Neuron (in vitro differentiated cells): Measurements from ENCODE around the gene CARD9.

ENCODE experiments used
- H2AFZ ChIP-seq: one replicate; pipeline ENCODE4 v1.6.1; 2013; ENCODE audit warnings: low read depth, mild to moderate bottlenecking, inconsistent platforms, low read length, moderate library complexity
- H3K27me3 ChIP-seq: one replicate; pipeline ENCODE4 v1.6.1; 2013; ENCODE audit warnings: low read length; ENCODE audit not compliant: insufficient read depth
- H3K36me3 ChIP-seq: one replicate; pipeline ENCODE4 v1.6.1; 2013; ENCODE audit warnings: low read length; ENCODE audit not compliant: insufficient read depth
- H3K4me1 ChIP-seq: one replicate; pipeline ENCODE4 v1.6.1; 2013; ENCODE audit warnings: low read length; ENCODE audit not compliant: insufficient read depth
- H3K4me3 ChIP-seq: 2 replicates; pipeline ENCODE4 v1.5.1; 2013; ENCODE audit warnings: mild to moderate bottlenecking, low read length, moderate library complexity
- H3K9me3 ChIP-seq: one replicate; pipeline ENCODE4 v1.6.1; 2013; ENCODE audit warnings: low read length

Gene CARD9

DNA sequence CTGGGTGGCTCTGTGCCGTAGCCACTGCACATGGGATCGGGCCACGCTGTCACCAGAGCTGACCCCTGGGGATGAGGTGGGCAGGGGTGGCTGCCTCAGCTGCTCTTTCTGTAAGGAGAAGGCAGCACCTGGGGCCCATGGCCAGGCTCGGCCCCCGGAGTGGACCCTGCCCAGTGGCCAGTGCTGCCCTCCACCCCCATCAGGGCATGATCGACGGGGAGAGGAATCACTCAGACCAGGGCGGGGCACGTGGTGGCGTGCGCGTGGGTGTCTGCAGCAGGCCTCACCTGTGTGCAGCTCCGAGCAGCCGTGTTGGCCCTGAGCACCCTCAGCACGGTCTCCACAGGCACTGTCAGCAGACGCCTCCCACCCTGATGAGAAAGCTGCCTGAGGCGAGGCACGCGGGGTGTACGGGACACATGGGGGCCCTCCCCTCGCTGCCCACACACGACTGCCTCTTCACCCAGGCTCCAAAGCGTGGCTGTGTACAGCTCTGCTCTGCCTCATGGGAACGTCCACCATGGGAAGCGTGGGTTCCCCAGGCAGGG lies 8.6 kb upstream of the CARD9 start:
- H3K36me3 ChIP-seq: peaks cover 72% of the 10 kb centered on the region

DNA sequence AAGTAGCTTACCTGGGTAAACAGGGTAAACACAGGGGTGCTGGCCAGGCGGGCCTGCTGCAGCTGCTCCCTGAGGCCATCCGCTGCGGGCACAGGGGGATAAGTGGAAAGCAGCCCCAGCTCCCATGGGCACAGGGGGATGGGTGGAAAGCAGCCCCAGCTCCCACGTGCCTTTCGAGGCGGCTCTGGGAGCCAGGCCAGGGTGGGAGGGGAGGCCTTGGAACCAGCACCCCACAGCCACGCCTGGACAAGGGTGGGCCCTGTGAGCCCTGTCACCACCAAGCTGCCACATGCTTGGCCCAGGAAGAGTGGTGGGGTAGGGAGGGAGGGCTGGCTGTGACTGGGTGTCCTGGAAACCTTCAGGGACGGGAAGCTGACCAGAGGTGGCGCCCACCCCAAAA lies 7.8 kb upstream of the CARD9 start:
- Histone ChIP-seq H3K9me3 (no peaks in the 10 kb centered on the region), H3K4me3 (no peak overlapping the region), H3K36me3 (peaks cover 69% of the 10 kb centered on the region)

More for the DNA sequence above, 8.6 kb upstream of the CARD9 start:
- Histone ChIP-seq H3K9me3 (no peaks in the 10 kb centered on the region), H3K4me3 (no peak overlapping the region), H3K4me1 (no peaks in the 10 kb centered on the region), H3K27me3 (no peaks in the 10 kb centered on the region), H2AFZ (no peak overlapping the region)

DNA sequence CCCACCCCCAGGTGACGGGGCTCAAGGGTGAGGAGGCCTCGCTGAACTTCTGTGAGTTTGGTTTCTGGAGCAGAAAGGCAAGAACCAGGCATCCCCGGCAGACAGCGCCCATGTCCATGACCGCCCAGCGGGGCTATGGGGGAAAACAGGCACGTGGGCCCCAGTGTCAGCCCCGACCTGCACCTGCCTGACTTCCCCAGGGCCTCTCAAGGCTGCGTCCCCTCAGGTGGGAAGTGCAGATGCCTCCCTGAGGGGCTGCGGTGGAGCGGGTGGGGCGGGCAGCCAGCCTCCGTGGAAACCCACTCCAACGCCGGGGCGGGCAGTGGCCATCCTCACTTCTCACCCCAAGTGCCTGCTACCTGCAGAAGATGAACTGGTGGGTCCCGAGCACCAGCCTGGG lies 6.9 kb upstream of the CARD9 start:
- Histone ChIP-seq H3K9me3 (no peaks in the 10 kb centered on the region), H3K27me3 (no peaks in the 10 kb centered on the region), H3K4me1 (no peaks in the 10 kb centered on the region), H3K4me3 (no peak overlapping the region), H2AFZ (no peak overlapping the region), H3K36me3 (peaks cover 62% of the 10 kb centered on the region)

More for the DNA sequence above, 7.8 kb upstream of the CARD9 start:
- Histone ChIP-seq H2AFZ (no peak overlapping the region), H3K27me3 (no peaks in the 10 kb centered on the region), H3K4me1 (no peaks in the 10 kb centered on the region)

DNA sequence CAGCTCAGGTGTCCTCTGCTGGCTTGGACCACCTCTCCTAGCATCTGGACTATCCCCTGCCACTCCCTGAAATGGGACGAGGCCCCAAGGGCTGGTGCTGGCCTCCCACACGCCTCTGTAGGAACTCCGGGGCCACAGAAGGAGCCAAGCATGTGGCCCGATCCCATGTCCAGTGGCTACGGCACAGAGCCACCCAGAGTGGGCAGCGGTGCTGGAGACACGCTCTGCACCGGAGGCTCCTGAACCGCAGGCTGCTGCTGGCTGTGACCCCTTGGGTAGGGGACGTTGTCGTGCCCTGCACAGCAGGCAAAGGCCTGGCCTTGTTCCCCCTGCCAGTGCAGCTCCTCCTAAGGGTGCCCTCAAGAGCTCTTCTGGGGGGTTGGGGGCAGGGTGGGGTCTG lies 6.4 kb upstream of the CARD9 start:
- Histone ChIP-seq H3K9me3 (no peaks in the 10 kb centered on the region), H3K27me3 (no peaks in the 10 kb centered on the region), H3K4me1 (no peaks in the 10 kb centered on the region), H3K4me3 (no peak overlapping the region), H3K36me3 (peaks cover 59% of the 10 kb centered on the region), H2AFZ (no peak overlapping the region)

DNA sequence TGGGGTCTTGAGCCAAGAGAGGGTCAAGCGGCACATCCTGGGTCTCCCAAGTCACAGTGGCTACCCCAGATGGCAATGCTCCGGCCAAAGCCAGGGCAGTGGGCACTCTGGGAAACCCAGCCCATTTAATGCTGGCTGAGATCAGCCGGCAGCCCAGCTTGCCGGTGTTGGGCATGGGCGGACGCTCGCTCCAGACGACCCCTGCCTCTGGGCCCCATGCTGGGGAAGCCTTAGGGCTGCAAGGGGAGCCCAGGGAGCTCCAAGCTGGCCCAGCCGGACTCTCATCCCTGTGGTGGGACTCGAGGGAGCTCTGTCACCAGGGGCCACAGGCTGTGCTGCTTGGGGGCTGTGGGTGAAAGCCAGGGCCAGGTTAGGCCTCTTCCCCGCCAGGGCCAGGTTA lies 5.9 kb upstream of the CARD9 start:
- Histone ChIP-seq H3K9me3 (no peaks in the 10 kb centered on the region), H3K4me1 (no peaks in the 10 kb centered on the region), H2AFZ (no peak overlapping the region), H3K4me3 (no peak overlapping the region), H3K36me3 (peaks cover 56% of the 10 kb centered on the region), H3K27me3 (no peaks in the 10 kb centered on the region)

DNA sequence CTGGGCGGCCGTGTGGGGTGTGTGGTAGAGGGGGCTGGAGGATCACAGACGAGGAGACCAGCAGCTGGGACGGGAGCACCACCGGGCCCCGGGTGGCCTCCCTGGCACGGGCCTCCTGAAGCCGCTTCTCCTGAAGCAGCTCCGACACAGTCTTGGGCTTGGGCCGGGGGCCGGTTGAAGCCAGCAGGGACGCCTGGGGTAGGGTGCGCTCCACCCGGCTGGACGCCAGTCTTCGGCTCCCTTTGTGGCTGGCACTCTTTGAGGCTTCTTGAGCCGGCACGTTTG lies 5.5 kb upstream of the CARD9 start:
- Histone ChIP-seq H3K9me3 (no peaks in the 10 kb centered on the region), H3K36me3 (peaks cover 52% of the 10 kb centered on the region), H3K27me3 (no peaks in the 10 kb centered on the region)

DNA sequence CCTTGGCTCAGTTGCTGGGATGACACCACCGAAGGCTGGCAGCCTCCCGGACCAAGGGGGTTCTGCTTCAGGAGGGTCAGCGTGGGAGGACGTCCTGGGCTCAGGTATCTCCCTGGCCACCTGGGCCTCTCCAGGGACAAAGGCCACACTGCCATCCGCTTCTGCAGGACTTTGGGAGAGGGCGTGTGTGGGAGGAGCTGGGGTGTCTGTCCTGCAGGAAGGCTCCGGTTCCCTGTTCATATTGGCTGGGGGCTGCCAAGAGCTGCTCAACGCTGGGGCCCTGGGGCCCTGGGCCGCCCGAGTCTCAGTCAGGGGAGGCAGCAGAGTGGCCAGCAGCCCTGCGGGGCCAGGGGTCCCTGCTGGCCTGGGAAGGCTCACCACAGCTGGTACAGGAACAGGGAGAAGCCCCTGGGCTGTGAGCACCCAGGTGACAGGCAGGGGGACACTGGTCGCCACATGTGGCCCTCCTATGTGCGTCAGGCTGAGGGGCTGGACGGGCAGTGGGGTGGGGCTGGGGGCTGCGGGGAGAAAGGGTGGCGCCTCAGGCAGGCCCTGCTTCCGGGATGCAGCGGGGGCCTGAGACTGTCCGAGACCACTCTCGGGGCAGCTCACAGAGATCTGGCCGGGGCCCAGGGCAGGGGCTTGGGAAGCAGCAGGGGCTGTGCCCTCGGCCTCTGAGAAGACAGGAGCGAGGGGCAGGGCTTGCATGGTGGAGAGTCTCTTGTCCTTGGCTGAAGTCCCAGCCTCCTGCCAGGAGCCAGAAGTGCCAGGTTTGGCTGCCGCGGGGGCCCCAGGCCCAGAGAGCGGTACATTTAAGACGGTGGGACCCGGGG lies 4.9 kb upstream of the CARD9 start:
- Histone ChIP-seq H3K27me3 (no peaks in the 10 kb centered on the region), H3K36me3 (peaks cover 48% of the 10 kb centered on the region), H3K4me3 (no peak overlapping the region), H3K4me1 (peaks cover 6% of the 10 kb centered on the region), H2AFZ (no peak overlapping the region), H3K9me3 (no peaks in the 10 kb centered on the region)

More for the DNA sequence above, 5.5 kb upstream of the CARD9 start:
- peaks cover under 1% of the 10 kb centered on the region for H3K4me1 ChIP-seq
- no peak overlapping the region for H3K4me3 ChIP-seq
- H2AFZ ChIP-seq: no peak overlapping the region

DNA sequence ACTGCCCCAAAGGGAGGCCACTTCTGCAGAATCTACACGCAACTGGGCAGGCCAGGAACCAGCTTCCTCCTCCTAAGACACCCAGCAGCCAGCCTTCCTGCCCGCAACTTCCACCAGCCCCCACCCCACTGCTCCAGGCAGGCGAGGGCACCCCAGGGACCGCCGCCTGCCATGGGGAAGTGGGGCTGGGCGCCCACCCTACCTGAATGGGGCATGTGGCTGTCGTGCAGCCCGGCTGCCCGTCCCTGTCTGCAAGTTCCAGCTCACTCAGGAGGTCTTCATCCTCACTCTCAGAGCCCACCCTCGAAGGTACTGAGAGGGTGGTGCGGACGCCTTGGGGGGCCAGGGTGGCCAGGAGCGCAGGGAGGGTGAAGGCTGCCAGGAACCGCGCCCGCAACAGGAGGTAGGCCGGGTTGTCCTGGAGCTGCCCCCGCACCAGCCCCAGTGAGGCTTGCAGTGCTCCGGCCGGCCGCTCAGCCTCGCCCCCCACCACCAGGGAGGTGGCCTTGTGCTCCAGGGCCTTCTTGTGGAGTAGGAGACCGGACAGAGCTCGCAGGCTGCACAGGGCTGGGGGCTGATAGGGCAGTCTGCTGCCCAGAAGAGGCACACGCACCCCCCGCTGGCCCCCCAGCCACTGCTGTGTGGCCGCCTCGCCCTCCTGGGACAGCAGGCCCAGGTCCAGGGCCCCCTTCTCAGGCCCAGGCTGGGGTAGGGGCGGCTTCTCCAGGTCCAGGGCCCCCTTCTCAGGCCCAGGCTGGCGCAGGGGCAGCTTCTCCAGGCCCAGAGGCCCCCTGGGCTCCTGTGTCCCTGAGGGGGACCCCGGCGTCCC lies 4.1 kb upstream of the CARD9 start:
- peaks cover 15% of the 10 kb centered on the region for H3K4me1 ChIP-seq
- no peak overlapping the region for H3K4me3 ChIP-seq
- peaks cover 40% of the 10 kb centered on the region for H3K36me3 ChIP-seq
- H3K9me3 ChIP-seq: no peaks in the 10 kb centered on the region
- H2AFZ ChIP-seq: no peak overlapping the region
- H3K27me3 ChIP-seq: no peaks in the 10 kb centered on the region

DNA sequence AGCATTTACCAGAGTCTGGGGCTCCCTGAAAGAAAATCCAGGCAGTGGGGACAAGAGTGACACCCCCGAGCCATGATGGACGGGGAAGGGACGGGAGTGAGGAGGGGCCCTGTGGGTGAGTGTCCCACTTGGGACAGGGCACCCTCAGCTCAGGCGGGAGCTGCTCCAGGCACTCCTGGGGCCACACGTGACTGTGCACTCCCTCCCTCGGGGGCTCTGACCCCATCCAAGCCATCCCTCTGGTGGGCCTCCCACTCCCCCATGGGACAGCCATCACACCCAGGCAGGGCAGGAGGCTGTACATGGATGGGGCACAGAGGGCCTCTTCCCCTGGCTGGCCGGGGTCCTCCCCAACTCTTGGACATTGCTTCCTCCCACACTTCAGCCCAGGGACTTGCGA lies 3.0 kb upstream of the CARD9 start:
- no peaks in the 10 kb centered on the region for H3K27me3 ChIP-seq
- no peak overlapping the region for H3K4me3 ChIP-seq
- peaks cover 22% of the 10 kb centered on the region for H3K4me1 ChIP-seq
- H3K36me3 ChIP-seq: peaks cover 29% of the 10 kb centered on the region
- no peak overlapping the region for H2AFZ ChIP-seq
- no peaks in the 10 kb centered on the region for H3K9me3 ChIP-seq

DNA sequence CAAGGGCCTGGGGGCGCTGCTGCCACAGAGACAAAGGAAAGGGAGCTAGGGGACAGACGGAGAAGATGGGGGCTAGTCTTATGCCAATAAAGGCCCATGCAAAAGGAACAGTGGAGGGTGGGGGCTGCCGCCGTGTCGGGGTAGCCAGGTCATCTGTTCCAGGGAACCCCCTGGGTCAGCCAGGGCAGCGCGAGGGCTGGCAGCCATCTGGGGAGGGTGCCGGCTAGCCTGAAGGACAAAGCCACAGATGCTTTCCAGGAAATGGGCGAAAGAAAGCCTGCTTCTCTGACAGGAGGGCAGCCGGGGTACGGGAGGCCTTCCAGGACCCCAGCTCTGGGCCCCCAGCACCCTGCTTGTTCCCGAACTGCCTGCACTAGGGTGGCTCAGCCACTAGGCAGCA lies 1.6 kb upstream of the CARD9 start:
- H3K36me3 ChIP-seq: peaks cover 16% of the 10 kb centered on the region
- no peak overlapping the region for H2AFZ ChIP-seq
- peaks cover 22% of the 10 kb centered on the region for H3K4me1 ChIP-seq
- H3K27me3 ChIP-seq: no peaks in the 10 kb centered on the region
- no peak overlapping the region for H3K4me3 ChIP-seq
- no peaks in the 10 kb centered on the region for H3K9me3 ChIP-seq

DNA sequence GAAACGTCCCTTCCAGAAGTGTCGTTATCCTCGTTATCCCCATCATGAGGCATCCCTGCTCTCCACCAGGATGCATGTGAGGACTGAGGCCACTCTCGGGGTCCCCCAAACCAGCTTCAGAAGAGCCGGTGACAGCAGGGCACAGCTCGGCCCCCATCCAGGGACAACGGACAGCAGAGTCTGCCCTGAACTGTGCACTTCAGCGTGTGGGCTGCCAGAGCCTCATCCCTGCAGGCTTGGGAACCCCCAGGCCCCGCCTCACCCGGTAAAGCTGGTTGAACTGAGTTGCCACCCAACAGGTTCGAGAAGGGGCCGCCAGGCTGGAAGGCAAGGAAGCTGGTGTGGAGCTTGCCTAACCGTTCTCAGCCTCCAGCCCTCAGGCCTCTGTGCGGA lies 710 bp upstream of the CARD9 start:
- H3K4me1 ChIP-seq: peaks cover 22% of the 10 kb centered on the region
- no peak overlapping the region for H2AFZ ChIP-seq
- no peaks in the 10 kb centered on the region for H3K9me3 ChIP-seq
- peaks cover 8% of the 10 kb centered on the region for H3K36me3 ChIP-seq
- H3K27me3 ChIP-seq: no peaks in the 10 kb centered on the region
- H3K4me3 ChIP-seq: no peak overlapping the region

DNA sequence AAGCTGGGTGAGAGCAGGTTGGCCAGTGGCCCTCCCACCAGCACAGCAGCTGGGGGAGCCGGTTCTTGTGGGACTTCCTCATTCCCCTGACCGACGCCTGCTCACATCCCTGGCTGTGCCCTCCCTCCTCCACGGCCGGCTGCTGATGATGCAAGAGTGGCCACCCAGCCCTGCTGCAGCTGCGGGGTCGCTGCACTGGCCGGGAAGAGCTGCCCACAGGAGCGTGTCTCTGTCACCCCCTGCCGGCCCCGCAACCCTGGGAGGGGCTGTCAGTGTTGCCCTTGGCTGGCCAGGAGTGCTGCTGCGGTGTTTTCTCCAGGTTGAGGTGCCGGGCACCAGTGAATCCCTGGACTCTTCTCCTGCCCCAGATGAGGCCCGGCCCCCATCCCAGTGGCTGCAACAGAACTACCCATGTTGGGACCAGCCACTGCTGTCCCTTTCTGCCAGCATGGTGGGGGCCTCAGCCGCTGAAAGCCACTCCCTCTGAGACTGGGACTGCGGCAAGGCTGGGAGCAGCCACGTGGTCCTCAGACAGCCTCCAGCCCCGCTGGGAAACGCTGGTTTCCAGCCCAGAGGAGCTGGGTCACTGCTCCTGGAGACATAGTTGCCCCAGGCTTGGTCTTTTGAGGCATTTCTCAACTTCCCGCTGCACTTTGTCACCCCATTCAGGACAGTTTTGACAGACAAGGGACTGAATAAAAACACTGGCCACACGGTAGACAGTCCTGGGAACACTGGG lies 739 bp downstream of the CARD9 start:
- Histone ChIP-seq H3K27me3 (no peaks in the 10 kb centered on the region), H3K36me3 (no peaks in the 10 kb centered on the region), H3K4me3 (no peak overlapping the region), H2AFZ (no peak overlapping the region), H3K9me3 (no peaks in the 10 kb centered on the region), H3K4me1 (peaks cover 22% of the 10 kb centered on the region)

DNA sequence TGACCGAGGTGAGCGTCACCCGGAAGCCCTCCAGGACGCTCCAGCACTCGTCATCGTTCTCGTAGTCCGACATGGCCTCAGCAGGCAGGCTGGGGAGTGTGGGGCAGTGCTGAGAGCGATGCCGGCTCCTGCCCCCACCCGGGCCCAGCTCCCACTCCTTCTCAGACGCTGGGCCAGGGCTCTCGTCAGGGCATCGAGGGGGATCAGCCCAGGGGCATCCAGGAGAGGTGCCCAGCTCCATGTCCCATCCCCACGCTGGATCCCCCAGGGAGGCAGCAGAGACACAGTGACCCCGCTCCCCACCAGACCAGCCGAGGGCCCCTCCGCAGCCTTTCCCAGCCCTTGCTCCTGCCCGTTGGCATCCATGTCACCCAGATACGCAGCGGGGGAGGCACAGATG lies 1.5 kb downstream of the CARD9 start:
- no peak overlapping the region for H3K4me3 ChIP-seq
- no peaks in the 10 kb centered on the region for H3K36me3 ChIP-seq
- H2AFZ ChIP-seq: no peak overlapping the region
- H3K9me3 ChIP-seq: no peaks in the 10 kb centered on the region
- H3K4me1 ChIP-seq: peaks cover 22% of the 10 kb centered on the region
- no peaks in the 10 kb centered on the region for H3K27me3 ChIP-seq
